NCI-H187 (cell line): ENCODE data around the gene USP24.

Experiments used
- DNase-seq, 2 experiments: peaks; one replicate each; lab custom pipeline; 2025; lab: John Stamatoyannopoulos, UW

Gene USP24

GRCh38 chr1:55156093-55156492 lies 59.1 kb downstream of the USP24 start:
- no peak for DNase-seq

- no peak for DNase-seq
Observed at GRCh38 chr1:55155522-55155921, 59.6 kb downstream of the USP24 start.

- no peak for DNase-seq
Observed at GRCh38 chr1:55154616-55155015, 60.5 kb downstream of the USP24 start.

- no peak for DNase-seq
Observed at GRCh38 chr1:55153031-55153430, 62.1 kb downstream of the USP24 start.

GRCh38 chr1:55150880-55151588 lies 64.1 kb downstream of the USP24 start:
- no peak for DNase-seq

GRCh38 chr1:55148676-55149075 lies 66.5 kb downstream of the USP24 start:
- no peak for DNase-seq

- DNase-seq: no peak
Observed at GRCh38 chr1:55147524-55147923, 67.6 kb downstream of the USP24 start.

GRCh38 chr1:55146781-55147180 lies 68.4 kb downstream of the USP24 start:
- no peak for DNase-seq

- no peak for DNase-seq
Observed at GRCh38 chr1:55144886-55145285, 70.3 kb downstream of the USP24 start.

- DNase-seq: no peak
Observed at GRCh38 chr1:55143684-55144083, 71.5 kb downstream of the USP24 start.

GRCh38 chr1:55141295-55141893 lies 73.8 kb downstream of the USP24 start:
- no peak for DNase-seq

GRCh38 chr1:55140546-55140983 lies 74.6 kb downstream of the USP24 start:
- peak in 1 of 2 experiments; percentile 21 for DNase-seq

GRCh38 chr1:55140137-55140536 lies 75.0 kb downstream of the USP24 start:
- DNase-seq: no peak

GRCh38 chr1:55138823-55139222 lies 76.3 kb downstream of the USP24 start:
- DNase-seq: no peak

- DNase-seq: no peak
Observed at GRCh38 chr1:55134152-55134808, 80.9 kb downstream of the USP24 start.

- no peak for DNase-seq
Observed at GRCh38 chr1:55131801-55132200, 83.4 kb downstream of the USP24 start.

GRCh38 chr1:55131218-55131617 lies 83.9 kb downstream of the USP24 start:
- DNase-seq: no peak

- DNase-seq: no peak
Observed at GRCh38 chr1:55129194-55129728, 85.9 kb downstream of the USP24 start.

- DNase-seq: no peak
Observed at GRCh38 chr1:55128418-55128995, 86.7 kb downstream of the USP24 start.

GRCh38 chr1:55127827-55128343 lies 87.3 kb downstream of the USP24 start:
- DNase-seq: no peak

- DNase-seq: no peak
Observed at GRCh38 chr1:55124470-55124869, 90.7 kb downstream of the USP24 start.

- DNase-seq: no peak
Observed at GRCh38 chr1:55120538-55120937, 94.6 kb downstream of the USP24 start.
